RKO (cell line): ENCODE results near the gene NRARP.

Experiments used
- DNase-seq: peaks from one replicate; pipeline ENCODE4 v3.0.0-alpha.2; 2016; ENCODE audit warnings: low spot score

Gene NRARP

DNA sequence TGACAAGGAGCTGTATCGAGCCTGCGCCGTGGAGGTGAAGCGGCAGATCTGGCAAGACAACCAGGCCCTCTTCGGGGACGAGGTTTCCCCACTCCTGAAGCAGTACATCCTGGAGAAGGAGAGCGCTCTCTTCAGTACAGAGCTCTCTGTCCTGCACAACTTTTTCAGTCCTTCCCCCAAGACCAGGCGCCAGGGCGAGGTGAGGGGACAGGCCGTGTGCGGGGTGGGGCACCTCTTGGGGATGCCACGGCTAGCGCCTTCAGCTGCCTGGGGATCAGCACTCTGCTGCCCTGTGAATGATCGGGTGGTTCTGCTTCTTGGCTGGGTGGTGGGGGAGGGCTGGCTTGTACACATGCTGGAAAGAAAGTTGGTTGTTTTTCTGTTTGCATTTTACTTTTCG is 45.2 kb downstream of the NRARP start:
- no peak for DNase-seq

- no peak for DNase-seq
Measured at GRCh38 chr9:137256362-137256761, 45.7 kb downstream of the NRARP start.

DNA sequence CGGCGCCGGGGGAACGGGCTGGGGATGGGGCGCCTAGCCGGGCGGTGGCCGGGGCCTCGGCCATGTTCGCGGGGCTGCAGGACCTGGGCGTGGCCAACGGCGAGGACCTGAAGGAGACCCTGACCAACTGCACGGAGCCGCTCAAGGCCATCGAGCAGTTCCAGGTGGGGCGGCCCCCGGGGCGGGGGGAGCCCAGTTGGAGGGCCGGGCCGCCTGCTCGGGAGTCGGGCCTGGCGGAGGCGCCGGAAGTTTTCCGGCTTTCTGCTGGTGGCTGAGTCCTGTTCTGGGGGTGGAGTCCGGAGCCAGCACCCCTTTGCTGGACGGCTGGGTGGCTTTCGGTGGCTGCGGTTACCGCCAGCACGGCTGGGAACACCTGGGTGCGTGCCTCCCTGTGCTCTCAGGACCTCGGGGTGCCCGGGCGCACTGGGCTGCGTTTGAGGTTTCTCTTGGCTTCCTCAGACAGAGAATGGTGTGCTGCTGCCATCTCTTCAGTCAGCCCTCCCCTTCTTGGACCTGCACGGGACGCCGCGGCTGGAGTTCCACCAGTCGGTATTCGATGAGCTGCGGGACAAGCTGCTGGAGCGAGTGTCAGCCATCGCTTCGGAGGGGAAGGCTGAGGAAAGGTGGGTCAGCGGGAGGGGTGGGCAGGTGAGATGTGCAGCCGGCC is 46.5 kb downstream of the NRARP start:
- peak; percentile 76 for DNase-seq

GRCh38 chr9:137254624-137255447 is 47.2 kb downstream of the NRARP start, which contains the start of gene NELFB:
NELFB (plus strand) TSS chr9:137255327.
- peak; percentile 92 for DNase-seq

DNA sequence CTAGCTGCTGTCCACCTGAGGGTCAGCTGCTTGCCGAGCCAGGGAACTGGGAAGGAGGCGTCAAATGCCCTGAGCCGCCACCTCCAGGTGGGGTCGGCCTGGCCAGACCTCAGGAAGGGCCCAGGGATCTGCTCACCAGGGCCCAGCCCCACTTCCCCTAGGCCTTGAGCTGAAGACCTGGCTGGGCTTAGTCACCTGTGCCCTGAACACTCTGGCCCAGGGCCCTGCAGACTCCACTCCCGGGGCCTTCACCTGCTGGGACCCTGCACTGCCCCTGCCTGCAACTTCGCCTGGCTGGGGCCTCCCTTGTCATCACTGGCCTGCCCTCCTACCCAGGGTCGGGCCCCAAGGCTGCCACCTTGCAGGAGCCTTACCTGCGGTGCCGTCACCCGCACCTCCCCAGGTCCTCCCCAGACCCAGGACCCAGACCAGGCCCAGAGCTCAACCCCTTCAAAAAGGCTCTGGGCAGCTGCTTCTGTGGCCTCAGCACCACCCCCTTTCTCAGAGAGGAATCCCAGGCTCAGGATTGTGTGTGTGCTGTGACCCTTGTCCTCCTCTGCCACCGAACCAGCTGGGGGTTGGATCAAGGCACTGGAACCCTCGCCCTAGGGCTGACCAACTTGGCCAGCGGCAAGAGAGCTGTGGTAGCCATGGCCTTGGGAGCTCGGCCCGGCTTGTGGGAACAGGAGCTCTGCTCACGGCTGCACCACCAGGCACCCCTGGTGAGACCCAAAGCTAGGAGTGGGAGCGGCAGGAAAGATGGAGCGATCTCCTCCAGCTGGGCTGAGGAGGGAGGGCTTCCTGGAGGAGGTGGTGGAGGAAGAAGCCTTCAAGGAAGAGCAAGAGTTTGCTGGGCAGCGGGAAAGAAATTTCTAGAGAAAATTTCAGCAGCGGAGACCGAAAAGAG is 48.1 kb downstream of the NRARP start:
- no peak for DNase-seq

DNA sequence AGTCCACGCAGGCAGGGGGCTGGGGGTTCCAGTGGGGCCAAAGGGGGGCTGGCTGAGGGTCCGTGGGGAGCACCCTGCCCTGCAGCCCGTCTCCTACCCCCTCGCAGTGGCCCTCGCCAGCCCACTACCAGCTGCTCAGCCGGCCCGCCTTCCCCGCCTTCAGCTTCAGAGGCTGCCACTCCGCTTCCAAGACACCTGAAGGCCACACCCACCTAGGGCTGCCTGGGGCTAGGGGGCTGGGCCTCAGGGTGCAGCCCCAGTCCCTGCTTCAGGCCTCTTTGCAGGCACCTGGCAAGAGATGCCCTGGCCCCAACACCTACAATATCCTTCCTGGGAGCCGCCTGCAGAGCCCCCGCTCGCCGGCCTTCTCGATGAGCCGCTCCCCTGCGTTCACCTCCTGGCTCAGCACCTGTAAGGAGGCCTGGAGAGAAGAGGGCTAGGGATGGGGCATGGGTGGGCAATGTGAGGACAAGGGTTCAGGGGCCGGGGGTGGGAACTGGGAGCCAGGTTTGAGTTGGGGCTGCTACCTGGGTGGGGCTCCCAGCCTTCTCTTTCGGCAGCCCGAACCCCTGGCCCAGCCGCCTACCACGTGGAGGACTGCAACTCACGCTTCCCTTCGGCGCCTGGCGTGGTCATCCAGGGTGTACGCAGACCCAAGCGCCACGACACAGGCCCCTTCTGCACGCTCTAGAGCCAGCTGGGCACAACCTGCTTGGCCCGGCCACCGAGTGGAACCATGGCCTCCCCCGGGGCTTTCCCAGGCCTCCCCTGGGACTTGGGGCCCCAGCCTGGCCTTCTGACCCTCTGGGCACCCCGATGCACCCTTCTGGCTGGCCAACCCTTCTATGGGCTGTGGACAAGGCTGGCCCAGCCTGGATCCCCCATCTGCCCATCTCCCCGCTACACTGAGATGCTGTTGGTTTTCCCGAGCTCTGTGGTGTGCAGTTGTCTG is 49.2 kb downstream of the NRARP start:
- DNase-seq = no peak

- no peak for DNase-seq
Measured at GRCh38 chr9:137251490-137252268, 50.4 kb downstream of the NRARP start.

- no peak for DNase-seq
Measured at GRCh38 chr9:137251194-137251461, 50.9 kb downstream of the NRARP start, which contains the start of gene STPG3. STPG3 (plus strand) TSS chr9:137251286; CDS start chr9:137251287, 1 bp downstream.

GRCh38 chr9:137250329-137251193 is 51.5 kb downstream of the NRARP start:
- DNase-seq = no peak
